ENCODE results near the gene FOXP1. TPM values are rescaled to one million over a fixed set of nuclear protein-coding genes. Genes with fewer than 3 reads are reported as not detected.

Gene FOXP1
- total and polyA plus RNA-seq, 2 of the 13 experiments (the other 11 are each of a cell fraction or from before 2014, with no cell fraction given), result 40.4 to 59.0 TPM

DNA sequence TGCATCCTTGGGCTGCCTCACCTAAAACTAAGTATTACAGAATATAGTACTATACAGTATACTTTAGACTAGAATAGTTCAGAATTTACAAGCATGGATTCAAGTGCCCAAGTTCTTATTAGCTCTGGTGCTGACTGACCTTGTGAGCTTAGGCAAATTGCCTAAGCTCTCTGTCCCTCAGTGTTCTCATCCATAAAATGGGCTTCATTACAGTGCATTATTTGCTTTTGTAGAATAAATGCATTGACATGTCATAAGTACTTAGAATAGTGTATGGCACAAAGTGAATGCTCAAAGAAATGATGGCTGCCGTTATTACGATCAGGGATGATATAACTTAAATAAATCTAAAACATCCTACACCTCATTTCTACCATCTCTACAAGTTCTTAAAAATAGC is 269.7 kb downstream of the FOXP1 start:
- peaks cover 11% of the 10 kb centered on the region for H3K79me2 ChIP-seq (ENCODE audit: insufficient read depth, low read length)
- H3K9ac ChIP-seq (ENCODE audit: insufficient read depth, low read depth, low read length), result no peak overlapping the region
- WGBS (ENCODE audit: low lambda C conversion rate), result 98% methylated on average over 2 of the region's 2 CpGs
- no peak overlapping the region for H2AFZ ChIP-seq (ENCODE audit: low read length)
- no peaks in the 10 kb centered on the region for H3K27me3 ChIP-seq (ENCODE audit: control insufficient read depth in 1 of 2, insufficient read depth in 2 of 2, low read length in 2 of 2)
- TF ChIP-seq ZNF629 (CRISPR knock-in tag; conservative IDR thresholded peaks at IDR 0.05) (peak; percentile 89), ZNF484 (CRISPR knock-in tag; IDR thresholded peaks at IDR 0.05; ENCODE audit: borderline replicate concordance, low read depth) (no peak)
- intact Hi-C loops (cut with micrococcal nuclease; ENCODE audit: unreplicated experiment), result no loop called here
- peaks cover 36% of the 10 kb centered on the region for H3K4me1 ChIP-seq (ENCODE audit: insufficient read depth, low read length)
- FAIRE-seq (no peak), ATAC-seq (no peak), DNase-seq (ENCODE audit: low spot score) (no peak)
- H3K4me3 ChIP-seq (replicated peaks in 1 of 3; ENCODE audit: insufficient read depth in 1 of 3, low read depth in 2 of 3, low read length in 3 of 3), result no peak overlapping the region
- peaks cover 3% of the 10 kb centered on the region; the same call in 1 of the 2 replicates for H4K20me1 ChIP-seq (ENCODE audit: insufficient read depth, low read length)
- BruUV-seq (replicated peaks), result no TSS peak
- CTCF ChIA-PET (ENCODE audit: low intra/inter-chr PET ratio, low total read pairs), result no interaction called here
- H3K9me3 ChIP-seq (ENCODE audit: low read length), result no peaks in the 10 kb centered on the region
- peaks cover 1 to 12% of the 10 kb centered on the region in 2 experiments; a peak in 1 of 5 replicates for H3K36me3 ChIP-seq (replicated peaks in 1 of 2; ENCODE audit: control insufficient read depth in 1 of 2, insufficient read depth in 2 of 2, low read length in 2 of 2)
- POLR2A ChIA-PET, result no interaction called here
- in situ Hi-C loops (cut with HindIII; ENCODE audit: extremely low pct_ligation_motif_present, low pct_unique_long_range_greater_than_20kb), result no loop called here
- no peak overlapping the region for H3K27ac ChIP-seq (ENCODE audit: extremely low read length, insufficient read depth, low read length)
- no peak overlapping the region for H3K4me2 ChIP-seq (ENCODE audit: low read depth, low read length)

GRCh38 chr3:71312461-71312860 is 271.1 kb downstream of the FOXP1 start:
- in situ Hi-C loops (cut with HindIII; ENCODE audit: extremely low pct_ligation_motif_present, low pct_unique_long_range_greater_than_20kb), result no loop called here
- no peak overlapping the region for H3K4me2 ChIP-seq (ENCODE audit: low read depth, low read length)
- no peak overlapping the region for H3K4me3 ChIP-seq (replicated peaks in 1 of 3; ENCODE audit: insufficient read depth in 1 of 3, low read depth in 2 of 3, low read length in 3 of 3)
- BruUV-seq (replicated peaks), result no TSS peak
- FAIRE-seq (no peak), ATAC-seq (no peak), DNase-seq (ENCODE audit: low spot score) (no peak)
- peaks cover 7% of the 10 kb centered on the region for H3K79me2 ChIP-seq (ENCODE audit: insufficient read depth, low read length)
- ChIA-PET CTCF (ENCODE audit: low intra/inter-chr PET ratio, low total read pairs) (no interaction called here), POLR2A (no interaction called here)
- no peaks in the 10 kb centered on the region for H3K27me3 ChIP-seq (ENCODE audit: control insufficient read depth in 1 of 2, insufficient read depth in 2 of 2, low read length in 2 of 2)
- no peak overlapping the region for H3K9ac ChIP-seq (ENCODE audit: insufficient read depth, low read depth, low read length)
- peaks cover 1 to 12% of the 10 kb centered on the region in 2 experiments; a peak in 1 of 5 replicates for H3K36me3 ChIP-seq (replicated peaks in 1 of 2; ENCODE audit: control insufficient read depth in 1 of 2, insufficient read depth in 2 of 2, low read length in 2 of 2)
- H3K27ac ChIP-seq (ENCODE audit: extremely low read length, insufficient read depth, low read length), result no peak overlapping the region
- WGBS (ENCODE audit: low lambda C conversion rate), result 90% methylated on average over 5 of the region's 5 CpGs
- no peaks in the 10 kb centered on the region for H4K20me1 ChIP-seq (ENCODE audit: insufficient read depth, low read length)
- peaks cover 36% of the 10 kb centered on the region for H3K4me1 ChIP-seq (ENCODE audit: insufficient read depth, low read length)
- H3K9me3 ChIP-seq (ENCODE audit: low read length), result no peaks in the 10 kb centered on the region
- no peak overlapping the region for H2AFZ ChIP-seq (ENCODE audit: low read length)
- intact Hi-C loops (cut with micrococcal nuclease; ENCODE audit: unreplicated experiment), result no loop called here
- TF ChIP-seq AGO1 (IDR thresholded peaks at IDR 0.05; ENCODE audit: low read depth, low read length, poor library complexity, severe bottlenecking), result no peak
- TF ChIP-seq ONECUT2 (CRISPR knock-in tag; IDR thresholded peaks at IDR 0.05), result no peak
- TF ChIP-seq MEIS2 (CRISPR knock-in tag; IDR thresholded peaks at IDR 0.05), result no peak
- TF ChIP-seq, protein P1, sequence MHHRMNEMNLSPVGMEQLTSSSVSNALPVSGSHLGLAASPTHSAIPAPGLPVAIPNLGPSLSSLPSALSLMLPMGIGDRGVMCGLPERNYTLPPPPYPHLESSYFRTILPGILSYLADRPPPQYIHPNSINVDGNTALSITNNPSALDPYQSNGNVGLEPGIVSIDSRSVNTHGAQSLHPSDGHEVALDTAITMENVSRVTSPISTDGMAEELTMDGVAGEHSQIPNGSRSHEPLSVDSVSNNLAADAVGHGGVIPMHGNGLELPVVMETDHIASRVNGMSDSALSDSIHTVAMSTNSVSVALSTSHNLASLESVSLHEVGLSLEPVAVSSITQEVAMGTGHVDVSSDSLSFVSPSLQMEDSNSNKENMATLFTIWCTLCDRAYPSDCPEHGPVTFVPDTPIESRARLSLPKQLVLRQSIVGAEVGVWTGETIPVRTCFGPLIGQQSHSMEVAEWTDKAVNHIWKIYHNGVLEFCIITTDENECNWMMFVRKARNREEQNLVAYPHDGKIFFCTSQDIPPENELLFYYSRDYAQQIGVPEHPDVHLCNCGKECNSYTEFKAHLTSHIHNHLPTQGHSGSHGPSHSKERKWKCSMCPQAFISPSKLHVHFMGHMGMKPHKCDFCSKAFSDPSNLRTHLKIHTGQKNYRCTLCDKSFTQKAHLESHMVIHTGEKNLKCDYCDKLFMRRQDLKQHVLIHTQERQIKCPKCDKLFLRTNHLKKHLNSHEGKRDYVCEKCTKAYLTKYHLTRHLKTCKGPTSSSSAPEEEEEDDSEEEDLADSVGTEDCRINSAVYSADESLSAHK (CRISPR knock-in tag; IDR thresholded peaks at IDR 0.05; ENCODE audit: borderline replicate concordance), result no peak
- TF ChIP-seq POGK (CRISPR knock-in tag; conservative IDR thresholded peaks at IDR 0.05), result no peak
- TF ChIP-seq ATAD3A (CRISPR knock-in tag; IDR thresholded peaks at IDR 0.05), result no peak
- TF ChIP-seq, protein P2, sequence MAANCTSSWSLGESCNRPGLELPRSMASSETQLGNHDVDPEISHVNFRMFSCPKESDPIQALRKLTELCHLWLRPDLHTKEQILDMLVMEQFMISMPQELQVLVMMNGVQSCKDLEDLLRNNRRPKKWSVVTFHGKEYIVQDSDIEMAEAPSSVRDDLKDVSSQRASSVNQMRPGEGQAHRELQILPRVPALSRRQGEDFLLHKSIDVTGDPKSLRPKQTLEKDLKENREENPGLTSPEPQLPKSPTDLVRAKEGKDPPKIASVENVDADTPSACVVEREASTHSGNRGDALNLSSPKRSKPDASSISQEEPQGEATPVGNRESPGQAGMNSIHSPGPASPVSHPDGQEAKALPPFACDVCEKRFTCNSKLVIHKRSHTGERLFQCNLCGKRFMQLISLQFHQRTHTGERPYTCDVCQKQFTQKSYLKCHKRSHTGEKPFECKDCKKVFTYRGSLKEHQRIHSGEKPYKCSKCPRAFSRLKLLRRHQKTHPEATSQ (CRISPR knock-in tag; IDR thresholded peaks at IDR 0.05; ENCODE audit: borderline replicate concordance), result no peak
